NCI-H748 (cell line): ENCODE measurements around the gene LMLN.
"Not testable (repeated sequence)": the region's sequence is repeated elsewhere in the genome, so short reads cannot be mapped to it uniquely, and the experiment has no call there.

Experiments
- DNase-seq: peaks from one replicate; lab custom pipeline; 2025; ENCODE audit not compliant: unreplicated experiment; lab: John Stamatoyannopoulos, UW

LMLN gene

GRCh38 chr3:198071602-198072287, 111.7 kb downstream of the LMLN start:
- DNase-seq, result no peak

GRCh38 chr3:198076722-198077308, 116.8 kb downstream of the LMLN start:
- DNase-seq, result peak; percentile 70

- DNase-seq, result peak; percentile 11
Measured at GRCh38 chr3:198079771-198080520, 119.9 kb downstream of the LMLN start.

DNA sequence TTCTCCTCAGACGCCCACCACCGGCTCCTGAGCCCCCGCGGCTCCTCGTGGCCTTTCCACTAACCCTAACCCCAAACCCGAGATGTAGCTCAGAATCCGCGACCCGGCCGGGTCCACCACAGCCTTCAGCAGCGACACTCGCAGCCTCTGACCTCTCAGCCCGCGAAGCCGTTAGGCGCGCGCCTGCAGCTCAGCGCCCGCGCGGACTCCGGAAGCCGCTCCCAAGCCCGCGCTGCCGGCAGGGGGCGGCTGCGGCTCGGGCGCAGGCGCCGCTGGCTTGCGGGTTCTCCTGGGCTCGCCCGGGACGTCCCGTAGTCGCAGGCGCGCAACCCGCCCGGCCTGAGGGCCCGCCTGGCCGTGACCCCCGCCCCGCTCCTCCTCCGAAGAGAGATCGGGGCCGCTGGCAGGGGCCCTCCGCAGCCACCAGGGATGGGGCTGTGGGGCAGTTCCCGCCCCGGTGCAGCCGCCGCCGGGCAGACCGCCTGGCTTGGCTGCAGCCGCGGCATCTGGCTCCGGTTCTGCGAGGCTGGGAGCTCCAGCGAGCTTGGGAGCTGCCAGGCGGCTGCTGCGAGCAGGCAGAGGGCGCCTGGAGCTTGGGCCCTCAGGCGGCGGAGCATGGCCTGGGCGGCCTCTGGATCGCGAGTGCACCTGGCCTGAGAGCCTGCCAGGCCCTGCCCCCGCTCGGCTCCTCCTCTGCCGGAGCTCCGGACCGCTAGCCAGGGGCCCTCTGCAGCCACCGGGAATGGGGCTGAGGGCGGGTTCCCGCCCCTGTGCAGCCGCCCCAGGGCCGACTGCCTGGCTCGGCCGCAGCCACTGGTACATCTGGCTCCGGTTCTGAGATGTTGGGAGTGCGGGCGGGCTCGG, 120.7 kb downstream of the LMLN start:
- DNase-seq, result peak; percentile 61

GRCh38 chr3:198081421-198081844, 121.4 kb downstream of the LMLN start:
- no peak for DNase-seq

DNA sequence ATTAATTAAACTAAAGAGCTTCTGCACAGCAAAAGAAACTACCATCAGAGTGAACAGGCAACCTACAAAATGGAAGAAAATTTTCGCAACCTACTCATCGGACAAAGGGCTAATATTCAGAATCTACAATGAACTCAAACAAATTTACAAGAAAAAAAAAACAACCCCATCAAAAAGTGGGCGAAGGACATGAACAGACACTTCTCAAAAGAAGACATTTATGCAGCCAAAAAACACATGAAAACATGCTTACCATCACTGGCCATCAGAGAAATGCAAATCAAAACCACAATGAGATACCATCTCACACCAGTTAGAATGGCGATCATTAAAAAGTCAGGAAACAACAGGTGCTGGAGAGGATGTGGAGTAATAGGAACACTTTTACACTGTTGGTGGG, 122.2 kb downstream of the LMLN start:
- not testable (repeated sequence) for DNase-seq

- no peak for DNase-seq
Measured at GRCh38 chr3:198088421-198088955, 128.5 kb downstream of the LMLN start.

GRCh38 chr3:198090795-198091332, 130.8 kb downstream of the LMLN start:
- no peak for DNase-seq

GRCh38 chr3:198092276-198092675, 132.3 kb downstream of the LMLN start:
- no peak for DNase-seq

GRCh38 chr3:198093112-198093679, 133.2 kb downstream of the LMLN start:
- DNase-seq, result no peak
